ENCODE results near the gene FAM118A. TPM values are rescaled to one million over a fixed set of nuclear protein-coding genes. Genes with fewer than 3 reads are reported as not detected.

Gene FAM118A
- total and polyA plus RNA-seq, 2 of the 8 experiments (the other 6 are each of a cell fraction or from before 2014, with no cell fraction given) = 8.5 to 18.6 TPM

DNA sequence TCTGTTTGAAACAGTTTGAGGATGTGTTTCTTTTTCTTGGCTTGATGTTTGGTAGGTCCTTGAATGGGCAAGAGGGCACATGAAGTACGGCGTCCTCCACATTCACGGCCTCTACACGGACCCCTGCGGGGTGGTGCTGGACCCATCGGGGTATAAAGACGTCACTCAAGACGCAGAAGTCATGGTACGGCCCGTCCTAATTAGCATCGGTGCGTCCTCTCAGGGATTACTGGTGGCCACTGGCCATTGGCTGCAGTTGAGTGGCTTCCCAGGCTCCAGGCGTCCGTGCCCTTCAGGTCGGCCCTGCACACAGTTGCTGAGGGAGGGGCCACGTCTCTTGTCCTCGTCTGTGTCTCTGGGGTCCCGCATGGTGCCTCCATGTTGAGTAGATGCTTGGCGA lies 20.8 kb downstream of the FAM118A start (continued):
- TF ChIP-seq, protein P1, sequence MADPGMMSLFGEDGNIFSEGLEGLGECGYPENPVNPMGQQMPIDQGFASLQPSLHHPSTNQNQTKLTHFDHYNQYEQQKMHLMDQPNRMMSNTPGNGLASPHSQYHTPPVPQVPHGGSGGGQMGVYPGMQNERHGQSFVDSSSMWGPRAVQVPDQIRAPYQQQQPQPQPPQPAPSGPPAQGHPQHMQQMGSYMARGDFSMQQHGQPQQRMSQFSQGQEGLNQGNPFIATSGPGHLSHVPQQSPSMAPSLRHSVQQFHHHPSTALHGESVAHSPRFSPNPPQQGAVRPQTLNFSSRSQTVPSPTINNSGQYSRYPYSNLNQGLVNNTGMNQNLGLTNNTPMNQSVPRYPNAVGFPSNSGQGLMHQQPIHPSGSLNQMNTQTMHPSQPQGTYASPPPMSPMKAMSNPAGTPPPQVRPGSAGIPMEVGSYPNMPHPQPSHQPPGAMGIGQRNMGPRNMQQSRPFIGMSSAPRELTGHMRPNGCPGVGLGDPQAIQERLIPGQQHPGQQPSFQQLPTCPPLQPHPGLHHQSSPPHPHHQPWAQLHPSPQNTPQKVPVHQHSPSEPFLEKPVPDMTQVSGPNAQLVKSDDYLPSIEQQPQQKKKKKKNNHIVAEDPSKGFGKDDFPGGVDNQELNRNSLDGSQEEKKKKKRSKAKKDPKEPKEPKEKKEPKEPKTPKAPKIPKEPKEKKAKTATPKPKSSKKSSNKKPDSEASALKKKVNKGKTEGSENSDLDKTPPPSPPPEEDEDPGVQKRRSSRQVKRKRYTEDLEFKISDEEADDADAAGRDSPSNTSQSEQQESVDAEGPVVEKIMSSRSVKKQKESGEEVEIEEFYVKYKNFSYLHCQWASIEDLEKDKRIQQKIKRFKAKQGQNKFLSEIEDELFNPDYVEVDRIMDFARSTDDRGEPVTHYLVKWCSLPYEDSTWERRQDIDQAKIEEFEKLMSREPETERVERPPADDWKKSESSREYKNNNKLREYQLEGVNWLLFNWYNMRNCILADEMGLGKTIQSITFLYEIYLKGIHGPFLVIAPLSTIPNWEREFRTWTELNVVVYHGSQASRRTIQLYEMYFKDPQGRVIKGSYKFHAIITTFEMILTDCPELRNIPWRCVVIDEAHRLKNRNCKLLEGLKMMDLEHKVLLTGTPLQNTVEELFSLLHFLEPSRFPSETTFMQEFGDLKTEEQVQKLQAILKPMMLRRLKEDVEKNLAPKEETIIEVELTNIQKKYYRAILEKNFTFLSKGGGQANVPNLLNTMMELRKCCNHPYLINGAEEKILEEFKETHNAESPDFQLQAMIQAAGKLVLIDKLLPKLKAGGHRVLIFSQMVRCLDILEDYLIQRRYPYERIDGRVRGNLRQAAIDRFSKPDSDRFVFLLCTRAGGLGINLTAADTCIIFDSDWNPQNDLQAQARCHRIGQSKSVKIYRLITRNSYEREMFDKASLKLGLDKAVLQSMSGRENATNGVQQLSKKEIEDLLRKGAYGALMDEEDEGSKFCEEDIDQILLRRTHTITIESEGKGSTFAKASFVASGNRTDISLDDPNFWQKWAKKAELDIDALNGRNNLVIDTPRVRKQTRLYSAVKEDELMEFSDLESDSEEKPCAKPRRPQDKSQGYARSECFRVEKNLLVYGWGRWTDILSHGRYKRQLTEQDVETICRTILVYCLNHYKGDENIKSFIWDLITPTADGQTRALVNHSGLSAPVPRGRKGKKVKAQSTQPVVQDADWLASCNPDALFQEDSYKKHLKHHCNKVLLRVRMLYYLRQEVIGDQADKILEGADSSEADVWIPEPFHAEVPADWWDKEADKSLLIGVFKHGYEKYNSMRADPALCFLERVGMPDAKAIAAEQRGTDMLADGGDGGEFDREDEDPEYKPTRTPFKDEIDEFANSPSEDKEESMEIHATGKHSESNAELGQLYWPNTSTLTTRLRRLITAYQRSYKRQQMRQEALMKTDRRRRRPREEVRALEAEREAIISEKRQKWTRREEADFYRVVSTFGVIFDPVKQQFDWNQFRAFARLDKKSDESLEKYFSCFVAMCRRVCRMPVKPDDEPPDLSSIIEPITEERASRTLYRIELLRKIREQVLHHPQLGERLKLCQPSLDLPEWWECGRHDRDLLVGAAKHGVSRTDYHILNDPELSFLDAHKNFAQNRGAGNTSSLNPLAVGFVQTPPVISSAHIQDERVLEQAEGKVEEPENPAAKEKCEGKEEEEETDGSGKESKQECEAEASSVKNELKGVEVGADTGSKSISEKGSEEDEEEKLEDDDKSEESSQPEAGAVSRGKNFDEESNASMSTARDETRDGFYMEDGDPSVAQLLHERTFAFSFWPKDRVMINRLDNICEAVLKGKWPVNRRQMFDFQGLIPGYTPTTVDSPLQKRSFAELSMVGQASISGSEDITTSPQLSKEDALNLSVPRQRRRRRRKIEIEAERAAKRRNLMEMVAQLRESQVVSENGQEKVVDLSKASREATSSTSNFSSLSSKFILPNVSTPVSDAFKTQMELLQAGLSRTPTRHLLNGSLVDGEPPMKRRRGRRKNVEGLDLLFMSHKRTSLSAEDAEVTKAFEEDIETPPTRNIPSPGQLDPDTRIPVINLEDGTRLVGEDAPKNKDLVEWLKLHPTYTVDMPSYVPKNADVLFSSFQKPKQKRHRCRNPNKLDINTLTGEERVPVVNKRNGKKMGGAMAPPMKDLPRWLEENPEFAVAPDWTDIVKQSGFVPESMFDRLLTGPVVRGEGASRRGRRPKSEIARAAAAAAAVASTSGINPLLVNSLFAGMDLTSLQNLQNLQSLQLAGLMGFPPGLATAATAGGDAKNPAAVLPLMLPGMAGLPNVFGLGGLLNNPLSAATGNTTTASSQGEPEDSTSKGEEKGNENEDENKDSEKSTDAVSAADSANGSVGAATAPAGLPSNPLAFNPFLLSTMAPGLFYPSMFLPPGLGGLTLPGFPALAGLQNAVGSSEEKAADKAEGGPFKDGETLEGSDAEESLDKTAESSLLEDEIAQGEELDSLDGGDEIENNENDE (IDR thresholded peaks at IDR 0.05; ENCODE audit: insufficient replicate concordance, low read length) = no peak
- TF ChIP-seq CBX5 (IDR thresholded peaks at IDR 0.05; ENCODE audit: low read depth, low read length) (no peak), CHD2 (IDR thresholded peaks at IDR 0.05; ENCODE audit: low read length) (no peak), SIRT6 (IDR thresholded peaks at IDR 0.05; ENCODE audit: low read length) (no peak), TAF1 (IDR thresholded peaks at IDR 0.05; ENCODE audit: low read depth, low read length) (no peak)
